HepG2 (cell line): ENCODE results near the gene ARPC5. TPM values are rescaled to one million over a fixed set of nuclear protein-coding genes. Genes with fewer than 3 reads are reported as not detected.

Experiments
- ELF1 ChIP-seq: sonication (generic); formaldehyde crosslinking; IDR thresholded peaks from 2 replicates; pipeline ENCODE4 v1.4.0; 2020; ENCODE audit warnings: missing genetic modification reagents
- EP300 ChIP-seq, 3 experiments: sonication (generic) in 1 of 3; formaldehyde crosslinking in 1 of 3; IDR thresholded peaks; 2 replicates each; pipeline versions ENCODE4 v1.5.1 to v1.6.1; 2011 to 2020; ENCODE audit warnings: low read depth in 2 of 3, low read length in 2 of 3, borderline replicate concordance in 1 of 3, improper control_type of control experiment in 1 of 3, mild to moderate bottlenecking in 1 of 3, missing genetic modification reagents in 1 of 3, moderate library complexity in 1 of 3
- HDAC6 ChIP-seq: fragments of 200-600 bp; sonication (generic); IDR thresholded peaks from 2 replicates; pipeline ENCODE4 v1.7.0; 2017; ENCODE audit warnings: mild to moderate bottlenecking, antibody characterized with exemption, low read length, low read depth
- HIVEP1 ChIP-seq: sonication (generic); formaldehyde crosslinking; IDR thresholded peaks from 2 replicates; pipeline ENCODE4 v1.4.0; 2020; ENCODE audit warnings: mild to moderate bottlenecking, missing genetic modification reagents
- HMGA1 ChIP-seq: sonication (generic); formaldehyde crosslinking; conservative IDR thresholded peaks from 2 replicates; pipeline ENCODE4 v1.4.0; 2020; ENCODE audit warnings: missing genetic modification reagents
- HNRNPL ChIP-seq: fragments of 200-400 bp; formaldehyde crosslinking; IDR thresholded peaks from 2 replicates; pipeline ENCODE4 v1.6.1; 2017; ENCODE audit warnings: mild to moderate bottlenecking, low read depth, low read length
- TAF15 ChIP-seq: fragments of 200-400 bp; formaldehyde crosslinking; IDR thresholded peaks from one replicate; pipeline ENCODE4 v1.6.1; 2018; ENCODE audit warnings: mild to moderate bottlenecking, low read depth, low read length; ENCODE audit not compliant: poor library complexity, severe bottlenecking
- TOE1 ChIP-seq: sonication (generic); formaldehyde crosslinking; IDR thresholded peaks from 2 replicates; pipeline ENCODE4 v1.4.0; 2020; ENCODE audit warnings: mild to moderate bottlenecking, missing genetic modification reagents
- ZIK1 ChIP-seq: sonication (generic); formaldehyde crosslinking; IDR thresholded peaks from 2 replicates; pipeline ENCODE4 v1.5.0; 2020; ENCODE audit warnings: mild to moderate bottlenecking, low read depth, missing genetic modification reagents, borderline replicate concordance
- ZNF567 ChIP-seq: sonication (generic); formaldehyde crosslinking; IDR thresholded peaks from 2 replicates; pipeline ENCODE4 v1.8.1; 2023; ENCODE audit warnings: mild to moderate bottlenecking, missing genetic modification reagents, borderline replicate concordance
- ZNF660 ChIP-seq: sonication (generic); formaldehyde crosslinking; IDR thresholded peaks from 2 replicates; pipeline ENCODE4 v1.5.1; 2020; ENCODE audit warnings: mild to moderate bottlenecking, low read depth, missing genetic modification reagents, borderline replicate concordance
- ZNF674 ChIP-seq: sonication (generic); formaldehyde crosslinking; IDR thresholded peaks from 2 replicates; pipeline ENCODE4 v1.5.0; 2020; ENCODE audit warnings: low read depth, mild to moderate bottlenecking, missing genetic modification reagents
- ZSCAN31 ChIP-seq: sonication (generic); formaldehyde crosslinking; IDR thresholded peaks from 2 replicates; pipeline ENCODE4 v1.5.0; 2020; ENCODE audit warnings: low read depth, mild to moderate bottlenecking, missing genetic modification reagents
- polyA plus RNA-seq, 8 experiments: library from polyadenylated mRNA; depleted of rRNA in 3 of 8; stranded (reverse) in 7 of 8; unstranded in 1 of 8; fragments of >200 nt; fragmentation: Illumina TruSeq in 4 of 8; extraction: Trizol in 4 of 8; gene quantifications; 2 replicates each; pipeline versions ENCODE4 v1.2.1 to v1.2.3, GENCODE V29; 2011 to 2016; ENCODE audit warnings: low read depth in 4 of 8, missing spikeins in 1 of 8, mixed read lengths in 1 of 8; ENCODE audit not compliant: insufficient read depth in 1 of 8
- total RNA-seq, 5 experiments: library from RNA; depleted of rRNA; stranded (reverse); fragments of >200 nt; fragmentation: Illumina TruSeq; extraction: Trizol; gene quantifications; 2 replicates each; pipeline ENCODE4 v1.2.3, GENCODE V29; 2016; ENCODE audit warnings: low read depth in 1 of 5
- TF ChIP-seq, protein P1 (sequence below): sonication (generic); formaldehyde crosslinking; IDR thresholded peaks from 2 replicates; pipeline ENCODE4 v1.8.1; 2022; ENCODE audit warnings: low read depth, mild to moderate bottlenecking, missing genetic modification reagents
- TF ChIP-seq, protein P2 (sequence below): IDR thresholded peaks from 2 replicates; pipeline ENCODE4 v1.6.1; 2016; ENCODE audit warnings: mild to moderate bottlenecking, missing biosample characterization, missing genetic modification reagents
- TF ChIP-seq, protein P3 (sequence below): sonication (generic); formaldehyde crosslinking; IDR thresholded peaks from 2 replicates; pipeline ENCODE4 v1.4.0; 2020; ENCODE audit warnings: missing genetic modification reagents
- TF ChIP-seq, protein P4 (sequence below): sonication (generic); formaldehyde crosslinking; IDR thresholded peaks from 2 replicates; pipeline ENCODE4 v1.5.0; 2020; ENCODE audit warnings: missing genetic modification reagents, mild to moderate bottlenecking, borderline replicate concordance
- TF ChIP-seq, protein P5 (sequence below): IDR thresholded peaks from 2 replicates; pipeline ENCODE4 v1.4.0; 2020; ENCODE audit warnings: mild to moderate bottlenecking, missing genetic modification reagents
- TF ChIP-seq, protein P6 (sequence below): sonication (generic); formaldehyde crosslinking; IDR thresholded peaks from 2 replicates; pipeline ENCODE4 v1.5.0; 2020; ENCODE audit warnings: missing genetic modification reagents

Gene ARPC5
- total and polyA plus RNA-seq, 2 of the 13 experiments (the other 11 are each of a cell fraction or from before 2014, with no cell fraction given), result 48.4 to 106 TPM

DNA sequence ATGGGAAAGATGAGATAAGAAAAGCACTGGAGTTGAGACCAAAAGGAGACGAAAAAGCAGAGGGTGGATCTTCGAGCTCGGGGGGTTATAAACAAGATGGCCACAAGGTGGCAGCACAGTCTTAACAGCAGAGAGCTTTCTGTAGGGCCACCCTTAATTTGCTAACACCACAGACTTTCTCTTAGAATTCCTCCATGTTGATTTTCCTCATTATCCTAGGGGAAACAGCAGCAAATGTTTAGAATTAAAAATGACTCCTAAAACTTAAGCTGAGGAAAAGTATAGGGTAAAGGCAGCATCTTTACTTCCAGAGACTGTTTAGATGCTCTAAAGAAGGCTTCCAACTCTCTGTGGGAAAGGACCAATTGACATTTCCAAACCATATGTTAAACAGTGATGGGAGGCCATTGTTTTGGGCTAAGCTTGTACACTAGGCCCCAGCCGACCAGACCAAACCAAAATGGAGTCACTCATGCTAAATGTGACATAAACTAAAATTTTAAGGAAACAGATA, 20.0 kb upstream of the ARPC5 start (continued):
- TF ChIP-seq, protein P1, sequence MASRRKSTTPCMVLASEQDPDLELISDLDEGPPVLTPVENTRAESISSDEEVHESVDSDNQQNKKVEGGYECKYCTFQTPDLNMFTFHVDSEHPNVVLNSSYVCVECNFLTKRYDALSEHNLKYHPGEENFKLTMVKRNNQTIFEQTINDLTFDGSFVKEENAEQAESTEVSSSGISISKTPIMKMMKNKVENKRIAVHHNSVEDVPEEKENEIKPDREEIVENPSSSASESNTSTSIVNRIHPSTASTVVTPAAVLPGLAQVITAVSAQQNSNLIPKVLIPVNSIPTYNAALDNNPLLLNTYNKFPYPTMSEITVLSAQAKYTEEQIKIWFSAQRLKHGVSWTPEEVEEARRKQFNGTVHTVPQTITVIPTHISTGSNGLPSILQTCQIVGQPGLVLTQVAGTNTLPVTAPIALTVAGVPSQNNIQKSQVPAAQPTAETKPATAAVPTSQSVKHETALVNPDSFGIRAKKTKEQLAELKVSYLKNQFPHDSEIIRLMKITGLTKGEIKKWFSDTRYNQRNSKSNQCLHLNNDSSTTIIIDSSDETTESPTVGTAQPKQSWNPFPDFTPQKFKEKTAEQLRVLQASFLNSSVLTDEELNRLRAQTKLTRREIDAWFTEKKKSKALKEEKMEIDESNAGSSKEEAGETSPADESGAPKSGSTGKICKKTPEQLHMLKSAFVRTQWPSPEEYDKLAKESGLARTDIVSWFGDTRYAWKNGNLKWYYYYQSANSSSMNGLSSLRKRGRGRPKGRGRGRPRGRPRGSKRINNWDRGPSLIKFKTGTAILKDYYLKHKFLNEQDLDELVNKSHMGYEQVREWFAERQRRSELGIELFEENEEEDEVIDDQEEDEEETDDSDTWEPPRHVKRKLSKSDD (CRISPR knock-in tag), result no peak
- TF ChIP-seq TOE1 (no peak), EP300 (IDR thresholded peaks at IDR 0.05; ENCODE audit: low read depth in 2 of 2, low read length in 2 of 2) (no peak), EP300 (CRISPR knock-in tag; IDR thresholded peaks at IDR 0.05; ENCODE audit: borderline replicate concordance) (no peak), ZNF674 (CRISPR knock-in tag) (no peak), ZNF567 (no peak), ZNF660 (CRISPR knock-in tag) (no peak), ZSCAN31 (no peak), HMGA1 (CRISPR knock-in tag) (no peak), HDAC6 (no peak), HNRNPL (no peak), TAF15 (no peak), ZIK1 (CRISPR knock-in tag) (no peak), HIVEP1 (CRISPR knock-in tag) (no peak), ELF1 (no peak)
- TF ChIP-seq, protein P2, sequence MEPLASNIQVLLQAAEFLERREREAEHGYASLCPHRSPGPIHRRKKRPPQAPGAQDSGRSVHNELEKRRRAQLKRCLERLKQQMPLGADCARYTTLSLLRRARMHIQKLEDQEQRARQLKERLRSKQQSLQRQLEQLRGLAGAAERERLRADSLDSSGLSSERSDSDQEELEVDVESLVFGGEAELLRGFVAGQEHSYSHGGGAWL (CRISPR knock-in tag), result no peak
- TF ChIP-seq, protein P3, sequence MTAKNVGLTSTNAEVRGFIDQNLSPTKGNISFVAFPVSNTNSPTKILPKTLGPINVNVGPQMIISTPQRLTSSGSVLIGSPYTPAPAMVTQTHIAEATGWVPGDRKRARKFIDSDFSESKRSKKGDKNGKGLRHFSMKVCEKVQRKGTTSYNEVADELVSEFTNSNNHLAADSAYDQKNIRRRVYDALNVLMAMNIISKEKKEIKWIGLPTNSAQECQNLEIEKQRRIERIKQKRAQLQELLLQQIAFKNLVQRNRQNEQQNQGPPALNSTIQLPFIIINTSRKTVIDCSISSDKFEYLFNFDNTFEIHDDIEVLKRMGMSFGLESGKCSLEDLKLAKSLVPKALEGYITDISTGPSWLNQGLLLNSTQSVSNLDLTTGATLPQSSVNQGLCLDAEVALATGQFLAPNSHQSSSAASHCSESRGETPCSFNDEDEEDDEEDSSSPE (CRISPR knock-in tag), result no peak
- TF ChIP-seq, protein P4, sequence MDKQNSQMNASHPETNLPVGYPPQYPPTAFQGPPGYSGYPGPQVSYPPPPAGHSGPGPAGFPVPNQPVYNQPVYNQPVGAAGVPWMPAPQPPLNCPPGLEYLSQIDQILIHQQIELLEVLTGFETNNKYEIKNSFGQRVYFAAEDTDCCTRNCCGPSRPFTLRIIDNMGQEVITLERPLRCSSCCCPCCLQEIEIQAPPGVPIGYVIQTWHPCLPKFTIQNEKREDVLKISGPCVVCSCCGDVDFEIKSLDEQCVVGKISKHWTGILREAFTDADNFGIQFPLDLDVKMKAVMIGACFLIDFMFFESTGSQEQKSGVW, result no peak
- TF ChIP-seq, protein P5, sequence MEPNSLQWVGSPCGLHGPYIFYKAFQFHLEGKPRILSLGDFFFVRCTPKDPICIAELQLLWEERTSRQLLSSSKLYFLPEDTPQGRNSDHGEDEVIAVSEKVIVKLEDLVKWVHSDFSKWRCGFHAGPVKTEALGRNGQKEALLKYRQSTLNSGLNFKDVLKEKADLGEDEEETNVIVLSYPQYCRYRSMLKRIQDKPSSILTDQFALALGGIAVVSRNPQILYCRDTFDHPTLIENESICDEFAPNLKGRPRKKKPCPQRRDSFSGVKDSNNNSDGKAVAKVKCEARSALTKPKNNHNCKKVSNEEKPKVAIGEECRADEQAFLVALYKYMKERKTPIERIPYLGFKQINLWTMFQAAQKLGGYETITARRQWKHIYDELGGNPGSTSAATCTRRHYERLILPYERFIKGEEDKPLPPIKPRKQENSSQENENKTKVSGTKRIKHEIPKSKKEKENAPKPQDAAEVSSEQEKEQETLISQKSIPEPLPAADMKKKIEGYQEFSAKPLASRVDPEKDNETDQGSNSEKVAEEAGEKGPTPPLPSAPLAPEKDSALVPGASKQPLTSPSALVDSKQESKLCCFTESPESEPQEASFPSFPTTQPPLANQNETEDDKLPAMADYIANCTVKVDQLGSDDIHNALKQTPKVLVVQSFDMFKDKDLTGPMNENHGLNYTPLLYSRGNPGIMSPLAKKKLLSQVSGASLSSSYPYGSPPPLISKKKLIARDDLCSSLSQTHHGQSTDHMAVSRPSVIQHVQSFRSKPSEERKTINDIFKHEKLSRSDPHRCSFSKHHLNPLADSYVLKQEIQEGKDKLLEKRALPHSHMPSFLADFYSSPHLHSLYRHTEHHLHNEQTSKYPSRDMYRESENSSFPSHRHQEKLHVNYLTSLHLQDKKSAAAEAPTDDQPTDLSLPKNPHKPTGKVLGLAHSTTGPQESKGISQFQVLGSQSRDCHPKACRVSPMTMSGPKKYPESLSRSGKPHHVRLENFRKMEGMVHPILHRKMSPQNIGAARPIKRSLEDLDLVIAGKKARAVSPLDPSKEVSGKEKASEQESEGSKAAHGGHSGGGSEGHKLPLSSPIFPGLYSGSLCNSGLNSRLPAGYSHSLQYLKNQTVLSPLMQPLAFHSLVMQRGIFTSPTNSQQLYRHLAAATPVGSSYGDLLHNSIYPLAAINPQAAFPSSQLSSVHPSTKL (CRISPR knock-in tag), result peak; percentile 28; the same call in 1 of the 2 replicates
- TF ChIP-seq, protein P6, sequence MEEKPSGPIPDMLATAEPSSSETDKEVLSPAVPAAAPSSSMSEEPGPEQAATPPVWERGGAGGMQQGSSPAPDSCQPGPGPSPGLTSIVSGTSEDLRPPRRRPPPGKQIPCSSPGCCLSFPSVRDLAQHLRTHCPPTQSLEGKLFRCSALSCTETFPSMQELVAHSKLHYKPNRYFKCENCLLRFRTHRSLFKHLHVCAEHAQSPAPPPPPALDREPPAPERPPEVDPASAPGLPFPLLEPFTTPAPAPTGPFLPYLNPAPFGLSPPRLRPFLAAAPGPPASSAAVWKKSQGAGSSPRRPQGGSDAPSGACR (CRISPR knock-in tag), result no peak
